HEK293 (cell line): ENCODE results near the gene MLN.
"Not testable (repeated sequence)": the region's sequence is repeated elsewhere in the genome, so short reads cannot be mapped to it uniquely, and the experiment has no call there.

ENCODE experiments used
- CTCF ChIA-PET: fragments of 350-600 bp; formaldehyde crosslinking; extraction: SDS; loops from one replicate; lab custom pipeline; 2021; ENCODE audit warnings: antibody characterized with exemption; lab: Yijun Ruan, JAX
- POLR2A ChIA-PET: fragments of 300-600 bp; formaldehyde crosslinking; extraction: SDS; loops from one replicate; lab custom pipeline; 2020; ENCODE audit warnings: antibody characterized with exemption, inconsistent platforms; lab: Yijun Ruan, JAX
- H3K27ac ChIP-seq: fragments of 200-500 bp; sonication (Bioruptor generic); 2 replicates; pipeline ENCODE4 v1.5.1; 2014; ENCODE audit warnings: low read depth, low read length, control low read depth, inconsistent platforms; ENCODE audit errors: extremely low read depth
- H3K36me3 ChIP-seq, 2 experiments: fragments of 200-500 bp in 1 of 2; sonication (Bioruptor generic) in 1 of 2; 1 replicate in 1 of 2; 2 replicates in 1 of 2; pipeline ENCODE4 v1.5.1; 2014 to 2017; ENCODE audit warnings: inconsistent platforms in 2 of 2, low read length in 2 of 2; ENCODE audit not compliant: control insufficient read depth in 2 of 2, insufficient read depth in 1 of 2
- H3K4me1 ChIP-seq: fragments of 200-500 bp; sonication (Bioruptor generic); 2 replicates; pipeline ENCODE4 v1.5.1; 2014; ENCODE audit warnings: mild to moderate bottlenecking, low read length, inconsistent platforms; ENCODE audit not compliant: control insufficient read depth, insufficient read depth
- H3K4me3 ChIP-seq: 2 replicates; pipeline ENCODE4 v1.5.1; 2011; ENCODE audit warnings: low read depth, mild to moderate bottlenecking, control low read depth, low read length, moderate library complexity
- H3K9me3 ChIP-seq: fragments of 200-500 bp; sonication (Bioruptor generic); 2 replicates; pipeline ENCODE4 v1.5.1; 2014; ENCODE audit warnings: low read depth, low read length, inconsistent platforms; ENCODE audit not compliant: control insufficient read depth, insufficient read depth
- BCL6B ChIP-seq: fragments of 450-650 bp; formaldehyde crosslinking; IDR thresholded peaks from 2 replicates; pipeline ENCODE4 v1.5.1; 2017; ENCODE audit warnings: missing biosample characterization, missing genetic modification characterization
- GLI4 ChIP-seq: fragments of 450-650 bp; formaldehyde crosslinking; IDR thresholded peaks from 2 replicates; pipeline ENCODE4 v1.5.1; 2016; ENCODE audit warnings: missing biosample characterization, missing genetic modification characterization
- GLIS1 ChIP-seq: fragments of 450-650 bp; formaldehyde crosslinking; IDR thresholded peaks from 2 replicates; pipeline ENCODE4 v1.5.1; 2016; ENCODE audit warnings: missing biosample characterization, missing genetic modification characterization
- ZIC2 ChIP-seq: fragments of 450-650 bp; formaldehyde crosslinking; IDR thresholded peaks from 2 replicates; pipeline ENCODE4 v1.5.1; 2016; ENCODE audit warnings: missing biosample characterization, missing genetic modification characterization
- ZNF18 ChIP-seq: fragments of 450-650 bp; formaldehyde crosslinking; IDR thresholded peaks from 2 replicates; pipeline ENCODE4 v1.5.1; 2016; ENCODE audit warnings: missing biosample characterization, missing genetic modification characterization
- ZNF362 ChIP-seq: fragments of 450-650 bp; formaldehyde crosslinking; IDR thresholded peaks from 2 replicates; pipeline ENCODE4 v1.5.1; 2016; ENCODE audit warnings: missing biosample characterization, missing genetic modification characterization
- ZNF37A ChIP-seq: fragments of 450-650 bp; IDR thresholded peaks from 2 replicates; pipeline ENCODE4 v1.5.1; 2018; ENCODE audit warnings: missing biosample characterization, missing genetic modification characterization

Gene MLN

GRCh38 chr6:33833599-33833998 is 29.8 kb upstream of the MLN start:
- H3K36me3 ChIP-seq = no peaks in the 10 kb centered on the region
- no peak for TF ChIP-seq ZNF37A (tag by site-specific recombination)
- CTCF ChIA-PET = interaction anchor here (0.8 to 2.1 kb wide), 2 partner anchors 11 to 62 kb away, joined by 3 to 12 read pairs; no protein-coding TSS in a partner anchor

GRCh38 chr6:33832831-33833230 is 29.0 kb upstream of the MLN start:
- H3K4me3 ChIP-seq, POLR2A ChIA-PET, H3K4me1 ChIP-seq, H3K36me3 ChIP-seq, H3K27ac ChIP-seq, H3K9me3 ChIP-seq: not testable (repeated sequence)
- CTCF ChIA-PET = interaction anchor here (0.7 kb wide), 1 partner anchor 92 kb away, joined by 4 read pairs; no protein-coding TSS in a partner anchor

More at GRCh38 chr6:33833599-33833998, 29.8 kb upstream of the MLN start:
- H3K27ac ChIP-seq = no peak overlapping the region
- no peaks in the 10 kb centered on the region for H3K4me1 ChIP-seq
- H3K4me3 ChIP-seq = no peak overlapping the region
- POLR2A ChIA-PET = no interaction called here
- H3K9me3 ChIP-seq = no peaks in the 10 kb centered on the region

GRCh38 chr6:33831725-33832124 is 27.9 kb upstream of the MLN start:
- CTCF ChIA-PET = interaction anchor here (1.2 kb wide), 1 partner anchor 8 kb away, joined by 3 read pairs; no protein-coding TSS in a partner anchor
- H3K36me3 ChIP-seq, H3K4me3 ChIP-seq, H3K9me3 ChIP-seq, H3K4me1 ChIP-seq, POLR2A ChIA-PET, H3K27ac ChIP-seq: not testable (repeated sequence)
- peak; percentile 68; the same call in 1 of the 2 replicates for TF ChIP-seq ZNF362 (tag by site-specific recombination)

- Histone ChIP-seq H3K36me3 (no peaks in the 10 kb centered on the region), H3K4me1 (no peaks in the 10 kb centered on the region), H3K27ac (no peak overlapping the region), H3K9me3 (no peaks in the 10 kb centered on the region), H3K4me3 (no peak overlapping the region)
- POLR2A ChIA-PET = interaction anchor here (1.1 kb wide), 1 partner anchor 43 kb away, joined by 3 read pairs; no protein-coding TSS in a partner anchor
- no peak for TF ChIP-seq ZNF18
- no peak for TF ChIP-seq GLI4 (tag by site-specific recombination)
- CTCF ChIA-PET = interaction anchor here (1.1 to 1.2 kb wide), 2 partner anchors 9 to 24 kb away, joined by 3 read pairs; no protein-coding TSS in a partner anchor
These were observed 26.9 kb upstream of the MLN start for GRCh38 chr6:33830635-33831240.

GRCh38 chr6:33828764-33829731 is 25.2 kb upstream of the MLN start:
- no peak overlapping the region for H3K4me3 ChIP-seq
- TF ChIP-seq ZIC2 (tag by site-specific recombination) = peak; percentile 50; the same call in 1 of the 2 replicates
- no peak for TF ChIP-seq BCL6B (tag by site-specific recombination)
- TF ChIP-seq GLIS1 = peak; percentile 73
- no peaks in the 10 kb centered on the region for H3K36me3 ChIP-seq
- no peaks in the 10 kb centered on the region for H3K4me1 ChIP-seq
- no peak overlapping the region for H3K27ac ChIP-seq
- H3K9me3 ChIP-seq = no peaks in the 10 kb centered on the region
- ChIA-PET CTCF (interaction anchor here (1.1 to 1.6 kb wide), 2 partner anchors 12 to 57 kb away, joined by 3 to 4 read pairs; no protein-coding TSS in a partner anchor), POLR2A (no interaction called here)
